Heart left ventricle (tissue), 16 donors: Measurements from ENCODE around the gene ZNF770. TPM values are rescaled to one million over a fixed set of nuclear protein-coding genes. Genes with fewer than 3 reads are reported as not detected.

Experiments used
- ATAC-seq, 4 donors: fragments of 200-7000 bp; cut with Tn5 transposase; one replicate each; pipeline ENCODE4 v1.9.1; 2020 to 2022; ENCODE audit warnings: moderate library complexity in 4 of 4, mild to moderate bottlenecking in 3 of 4, moderate number of reproducible peaks in 1 of 4
- DNase-seq, 5 donors: peaks; one replicate each; pipeline ENCODE4 v3.0.0-alpha.2; 2020
- H3K27ac ChIP-seq, 12 donors: fragments of 200-600 bp; sonication (generic) in 4 of 12; one replicate each; pipeline versions ENCODE4 v1.5.0 to v1.8.0; 2016 to 2022; ENCODE audit warnings: mild to moderate bottlenecking in 2 of 12
- H3K27me3 ChIP-seq, 9 donors: fragments of 200-600 bp; sonication (generic) in 2 of 9; one replicate each; pipeline versions ENCODE4 v1.5.1 to v1.8.0; 2016 to 2022; ENCODE audit warnings: mild to moderate bottlenecking in 3 of 9
- H3K36me3 ChIP-seq, 9 donors: fragments of 200-600 bp; sonication (generic) in 2 of 9; one replicate each; pipeline versions ENCODE4 v1.5.0 to v1.8.0; 2018 to 2022; ENCODE audit warnings: mild to moderate bottlenecking in 2 of 9
- H3K4me1 ChIP-seq, 12 donors: fragments of 200-600 bp; sonication (generic) in 4 of 12; one replicate each; pipeline versions ENCODE4 v1.5.0 to v1.8.0; 2016 to 2022; ENCODE audit warnings: mild to moderate bottlenecking in 3 of 12
- H3K4me3 ChIP-seq, 12 donors: fragments of 200-600 bp; sonication (generic) in 4 of 12; one replicate each; pipeline versions ENCODE4 v1.5.0 to v1.8.0; 2017 to 2022; ENCODE audit warnings: mild to moderate bottlenecking in 9 of 12, moderate library complexity in 4 of 12
- H3K9me3 ChIP-seq, 12 donors: fragments of 200-600 bp; sonication (generic) in 4 of 12; one replicate each; pipeline versions ENCODE4 v1.5.0 to v1.8.0; 2016 to 2022; ENCODE audit warnings: mild to moderate bottlenecking in 1 of 12
- CTCF ChIP-seq, 12 donors: fragments of 200-600 bp; sonication (generic) in 4 of 12; IDR thresholded peaks; one replicate each; pipeline versions ENCODE4 v1.5.0 to v1.8.0; 2018 to 2022; ENCODE audit warnings: antibody characterized with exemption in 12 of 12, mild to moderate bottlenecking in 5 of 12
- POLR2A ChIP-seq, 2 donors: fragments of 450-650 bp; IDR thresholded peaks; one replicate each; pipeline ENCODE4 v1.6.1; 2017; ENCODE audit warnings: antibody characterized with exemption in 2 of 2, mild to moderate bottlenecking in 2 of 2, moderate library complexity in 2 of 2
- WGBS, 4 donors: extraction: QIAGEN DNeasy Blood & Tissue Kit in 2 of 4; methylation state at CpG; one replicate each; pipeline versions ENCODE4 v1.1.5 to v1.1.7; 2013 to 2018; 5-methylcytosine and 5-hydroxymethylcytosine counted together
- intact Hi-C, 10 donors: fragments of 100-400 bp; cut with DNase I; formaldehyde crosslinking; loops; one replicate each; pipeline versions ENCODE4 v1.11.1 to v1.14.2; 2022
- polyA plus RNA-seq, 2 donors: library from polyadenylated mRNA; stranded (reverse); fragments of 200-250 nt; gene quantifications; one replicate each; pipeline ENCODE4 v1.2.3, GENCODE V29; 2013
- total RNA-seq, 9 donors: library from RNA; depleted of rRNA in 2 of 9; stranded (reverse); fragments of >200 nt in 2 of 9; fragmentation: NEBNext Ultra II Directional in 3 of 9; extraction: Animal tissue kit (Norgen Biotek cat#: 25700) in 3 of 9; gene quantifications; one replicate each; pipeline versions ENCODE4 v1.1.0 to v1.2.4, GENCODE V29; 2016 to 2023
- donor health status: ischemic (EF 13 %, LVEDD 7.1; RV severe dilation, severe dysfunction).
- donor health status: healthy with polysubstance abuse.
- donor health status: DM: no; HTN: yes; CAD: no.
- donor health status: DM: no; HTN: no; CAD: no.
- donor health status: ischemic (EF 25% LVEDD 6.9; RV normal size, moderate dysfunction).
- donor health status: ischemic (EF 25% LVEDD 5.7; RV mildly dilated, moderate dysfunction).
- donor health status: healthy.
- donor health status: DM: yes; HTN: yes; CAD: no.
- donor health status: ischemic (EF 35%, LVEDD 5.7; RV mildly dilated, moderate dysfunction).
- donor health status: nonischemic (EF 11% LVEDD 7.7; RV severe dilation, severe dysfunction).
- donor health status: DM: yes; HTN: yes; CAD: no.
- donor health status: PGD.
- donor health status: ischemic (EF 29% LVEDD 5.4; RV normal size, mild dysfunction).
- donor health status: nonischemic (EF 23%, LVEDD 6.1; RV moderate dilation, normal function).

ZNF770 gene
- total and polyA plus RNA-seq, 11 donors: 14.5 to 44.7 (median 36.3) TPM

- H3K36me3 ChIP-seq: peaks cover 0 to 38% (median 16%) of the 10 kb centered on the region in 9 donors
- TF ChIP-seq CTCF (IDR thresholded peaks at IDR 0.05): no peak
- TF ChIP-seq POLR2A (IDR thresholded peaks at IDR 0.05): no peak
- intact Hi-C loops: loop anchor here in 4 of 10 donors (1.0 to 2.0 kb wide), 2 partner anchors 18 to 19 kb away; partner anchors contain the start of gene AQR (in 4 of the 4)
- H3K27me3 ChIP-seq: no peaks in the 10 kb centered on the region
- peaks cover 6 to 47% (median 38%) of the 10 kb centered on the region in 12 donors for H3K4me1 ChIP-seq
- peak overlapping the region; percentile 96 to 100 (median 98) for H3K27ac ChIP-seq
- ATAC-seq (peak in 2 of 4 donors; percentile 4 to 15), DNase-seq (peak in 1 of 5 donors; percentile 18)
- WGBS, 4 donors: 0 to 1% (median 1%) methylated on average over 16 of the region's 16 CpGs
- peak overlapping the region; percentile 59 to 89 (median 82) for H3K4me3 ChIP-seq
- H3K9me3 ChIP-seq: no peaks in the 10 kb centered on the region
These were observed 469 bp downstream of the ZNF770 start for GRCh38 chr15:34987609-34988026.

- DNase-seq (no peak), ATAC-seq (no peak)
- WGBS, 4 donors: 10 to 19% (median 15%) methylated on average over 9 of the region's 9 CpGs
- peak overlapping the region; percentile 59 to 89 (median 82) for H3K4me3 ChIP-seq
- no peaks in the 10 kb centered on the region for H3K9me3 ChIP-seq
- H3K27me3 ChIP-seq: no peaks in the 10 kb centered on the region
- peaks cover 0 to 45% (median 23%) of the 10 kb centered on the region in 9 donors for H3K36me3 ChIP-seq
- H3K4me1 ChIP-seq: peaks cover 6 to 47% (median 38%) of the 10 kb centered on the region in 12 donors
- intact Hi-C loops: no loop called here
- no peak for TF ChIP-seq POLR2A (IDR thresholded peaks at IDR 0.05)
- no peak for TF ChIP-seq CTCF (IDR thresholded peaks at IDR 0.05)
- peak overlapping the region in 10 of 12 donors; percentile 18 to 100 (median 98) for H3K27ac ChIP-seq
These were observed 1.2 kb downstream of the ZNF770 start for GRCh38 chr15:34986771-34987480.

- H3K4me3 ChIP-seq: peak overlapping the region in 9 of 12 donors; percentile 59 to 89 (median 82)
- TF ChIP-seq POLR2A (IDR thresholded peaks at IDR 0.05) (no peak), CTCF (IDR thresholded peaks at IDR 0.05) (no peak)
- peaks cover 0 to 51% (median 29%) of the 10 kb centered on the region in 9 donors for H3K36me3 ChIP-seq
- WGBS, 4 donors: 59 to 80% (median 67%) methylated on average over 1 of the region's 1 CpG
- DNase-seq: no peak
- intact Hi-C loops: no loop called here
- H3K27ac ChIP-seq: peak overlapping the region in 5 of 12 donors; percentile 18 to 100 (median 98)
- peaks cover 6 to 47% (median 38%) of the 10 kb centered on the region in 12 donors for H3K4me1 ChIP-seq
- ATAC-seq: no peak
- no peaks in the 10 kb centered on the region for H3K27me3 ChIP-seq
- H3K9me3 ChIP-seq: no peaks in the 10 kb centered on the region
These were observed 1.8 kb downstream of the ZNF770 start for GRCh38 chr15:34986326-34986725.

- TF ChIP-seq CTCF (IDR thresholded peaks at IDR 0.05) (no peak), POLR2A (IDR thresholded peaks at IDR 0.05) (no peak)
- Histone ChIP-seq H3K4me1 (peaks cover 6 to 47% (median 38%) of the 10 kb centered on the region in 12 donors), H3K27me3 (no peaks in the 10 kb centered on the region), H3K27ac (peak overlapping the region in 11 of 12 donors; percentile 15 to 99 (median 28)), H3K9me3 (no peaks in the 10 kb centered on the region), H3K36me3 (peaks cover 0 to 57% (median 35%) of the 10 kb centered on the region in 9 donors), H3K4me3 (peak overlapping the region in 3 of 12 donors; percentile 1 to 87 (median 6))
- WGBS, 4 donors: 43 to 56% (median 52%) methylated on average over 9 of the region's 9 CpGs
- ATAC-seq (no peak), DNase-seq (peak in 1 of 5 donors; percentile 43)
- intact Hi-C loops: no loop called here
These were observed 3.0 kb downstream of the ZNF770 start for GRCh38 chr15:34984889-34985630.
